Naive thymus-derived CD4-positive, alpha-beta T cell (primary cell): ENCODE results near the gene BMP7. TPM values are rescaled to one million over a fixed set of nuclear protein-coding genes. Genes with fewer than 3 reads are reported as not detected.
"Not testable (repeated sequence)": the region's sequence is repeated elsewhere in the genome, so short reads cannot be mapped to it uniquely, and the experiment has no call there.

ENCODE experiments used
- ATAC-seq: fragments of 150-1000 bp; cut with Tn5 transposase; 2 replicates; pipeline ENCODE4 v1.10.0; 2021; ENCODE audit warnings: mild to moderate bottlenecking, moderate library complexity
- CTCF ChIA-PET: fragments of 350-600 bp; sonication (Branson Sonifier 250); formaldehyde crosslinking; loops from one replicate; lab custom pipeline; 2021; ENCODE audit warnings: antibody characterized with exemption; lab: Charles Lee
- POLR2A ChIA-PET: fragments of 350-600 bp; sonication (Branson Sonifier 250); formaldehyde crosslinking; loops from one replicate; lab custom pipeline; 2021; ENCODE audit warnings: antibody characterized with exemption, inconsistent platforms; lab: Charles Lee
- DNase-seq, 9 donors: peaks; one replicate each; pipeline versions ENCODE4 v3.0.0 to v3.0.0-alpha.2; 2020 to 2022; ENCODE audit warnings: mixed read lengths in 1 of 9
- H3K27ac ChIP-seq: one replicate; pipeline ENCODE4 v1.7.0; 2013; ENCODE audit warnings: mild to moderate bottlenecking, low read depth, low read length, moderate library complexity
- H3K27me3 ChIP-seq, 2 donors: one replicate each; pipeline ENCODE4 v1.7.0; 2013; ENCODE audit warnings: low read length in 2 of 2, mild to moderate bottlenecking in 2 of 2, moderate library complexity in 2 of 2; ENCODE audit not compliant: control insufficient read depth in 2 of 2, insufficient read depth in 2 of 2
- H3K36me3 ChIP-seq, 3 experiments: 1 replicate in 2 of 3; 2 replicates in 1 of 3; pipeline ENCODE4 v1.7.0; 2013; ENCODE audit warnings: low read length in 3 of 3, mild to moderate bottlenecking in 3 of 3, moderate library complexity in 1 of 3; ENCODE audit not compliant: insufficient read depth in 3 of 3, control insufficient read depth in 2 of 3
- H3K4me1 ChIP-seq, 2 donors: one replicate each; pipeline ENCODE4 v1.7.0; 2013; ENCODE audit warnings: low read length in 2 of 2, mild to moderate bottlenecking in 2 of 2, moderate library complexity in 1 of 2; ENCODE audit not compliant: control insufficient read depth in 2 of 2, insufficient read depth in 2 of 2
- H3K4me3 ChIP-seq: 2 replicates; pipeline ENCODE4 v1.7.0; 2013; ENCODE audit warnings: mild to moderate bottlenecking, low read length
- H3K9me3 ChIP-seq, 3 experiments: 1 replicate in 2 of 3; 2 replicates in 1 of 3; pipeline ENCODE4 v1.7.0; 2013; ENCODE audit warnings: low read length in 3 of 3; ENCODE audit not compliant: control insufficient read depth in 2 of 3
- H3K27ac Mint-ChIP-seq, 9 donors: one replicate each; pipeline ENCODE4 v1.8.0; 2020 to 2022; ENCODE audit warnings: mixed read lengths in 9 of 9, mild to moderate bottlenecking in 8 of 9, moderate library complexity in 5 of 9, inconsistent platforms in 2 of 9
- H3K27me3 Mint-ChIP-seq, 5 donors: one replicate each; pipeline ENCODE4 v1.8.0; 2021 to 2022; ENCODE audit warnings: mixed read lengths in 5 of 5, mild to moderate bottlenecking in 1 of 5
- H3K36me3 Mint-ChIP-seq, 5 donors: one replicate each; pipeline ENCODE4 v1.8.0; 2020 to 2022; ENCODE audit warnings: mixed read lengths in 5 of 5, mild to moderate bottlenecking in 3 of 5, inconsistent platforms in 1 of 5
- H3K4me1 Mint-ChIP-seq, 7 donors: one replicate each; pipeline ENCODE4 v1.8.0; 2020 to 2022; ENCODE audit warnings: mixed read lengths in 7 of 7, mild to moderate bottlenecking in 3 of 7, inconsistent platforms in 1 of 7
- H3K4me3 Mint-ChIP-seq, 10 donors: one replicate each; pipeline ENCODE4 v1.8.0; 2020 to 2022; ENCODE audit warnings: mild to moderate bottlenecking in 10 of 10, mixed read lengths in 10 of 10, moderate library complexity in 6 of 10, inconsistent platforms in 2 of 10
- H3K9me3 Mint-ChIP-seq, 11 donors: one replicate each; pipeline ENCODE4 v1.8.0; 2020 to 2022; ENCODE audit warnings: mixed read lengths in 11 of 11, mild to moderate bottlenecking in 4 of 11, inconsistent platforms in 1 of 11, moderate library complexity in 1 of 11
- intact Hi-C, 2 donors: fragments of 100-400 bp; cut with micrococcal nuclease; formaldehyde crosslinking; loops; one replicate each; pipeline ENCODE4 v1.15.1; 2023
- polyA plus RNA-seq, 2 donors: library from polyadenylated mRNA; unstranded; fragments of 300-500 nt; fragmentation: Illumina TruSeq; gene quantifications; one replicate each; pipeline ENCODE4 v1.2.3, GENCODE V29; 2021
- total RNA-seq, 6 experiments: library from RNA in 5 of 6; stranded (reverse) in 5 of 6; gene quantifications; 1 replicate in 5 of 6; 2 replicates in 1 of 6; pipeline ENCODE4 v1.2.3 and lab custom pipeline; 2021 to 2026

BMP7 gene
- total and polyA plus RNA-seq, 7 experiments from 2014 or later = not detected

GRCh38 chr20:57195469-57196100, 70.9 kb downstream of the BMP7 start:
- Histone ChIP-seq H3K4me3 (no peak overlapping the region), H3K9me3 (no peaks in the 10 kb centered on the region), H3K27ac (no peak overlapping the region), H3K4me1 (no peaks in the 10 kb centered on the region), H3K27me3 (no peaks in the 10 kb centered on the region), H3K36me3 (no peaks in the 10 kb centered on the region)
- peaks cover 0 to 34% (median 10%) of the 10 kb centered on the region in 5 donors for H3K27me3 Mint-ChIP-seq
- CTCF ChIA-PET = no interaction called here
- H3K4me1 Mint-ChIP-seq = no peaks in the 10 kb centered on the region
- H3K9me3 Mint-ChIP-seq = peaks cover 0 to 2% (median 0%) of the 10 kb centered on the region in 11 donors
- no peak overlapping the region for H3K27ac Mint-ChIP-seq
- DNase-seq = no peak
- no peak overlapping the region for H3K4me3 Mint-ChIP-seq
- ATAC-seq = no peak
- intact Hi-C loops = no loop called here
- H3K36me3 Mint-ChIP-seq = no peaks in the 10 kb centered on the region
- POLR2A ChIA-PET = no interaction called here

DNA sequence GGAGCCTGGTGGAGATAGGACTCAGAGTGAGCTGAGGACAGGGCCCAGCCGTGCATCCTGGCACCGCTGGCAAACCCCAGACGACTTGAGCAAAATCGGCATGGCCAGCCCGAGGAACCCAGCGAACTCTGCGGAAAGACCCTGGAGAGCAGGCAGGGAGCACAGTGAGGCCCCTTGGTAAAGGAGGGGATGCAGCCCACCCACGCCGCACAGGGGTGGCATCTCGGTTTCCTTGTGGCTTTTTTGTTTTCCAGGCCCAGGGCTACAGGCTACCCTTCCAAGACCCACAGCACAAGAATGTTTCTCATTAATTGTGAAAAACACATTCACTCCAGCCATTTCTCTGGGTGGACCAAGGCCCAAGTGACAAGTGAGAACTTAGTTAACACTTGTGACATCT, 71.4 kb downstream of the BMP7 start:
- Histone ChIP-seq H3K4me1 (no peaks in the 10 kb centered on the region), H3K4me3 (no peak overlapping the region), H3K27me3 (no peaks in the 10 kb centered on the region), H3K27ac (no peak overlapping the region), H3K9me3 (no peaks in the 10 kb centered on the region), H3K36me3 (no peaks in the 10 kb centered on the region)
- H3K27me3 Mint-ChIP-seq = peaks cover 0 to 32% (median 8%) of the 10 kb centered on the region in 5 donors
- H3K36me3 Mint-ChIP-seq = no peaks in the 10 kb centered on the region
- ATAC-seq (no peak), DNase-seq (no peak)
- intact Hi-C loops = no loop called here
- H3K4me1 Mint-ChIP-seq = peaks cover 0 to under 1% (median 0%) of the 10 kb centered on the region in 7 donors
- no peak overlapping the region for H3K4me3 Mint-ChIP-seq
- peaks cover 0 to 2% (median 0%) of the 10 kb centered on the region in 11 donors for H3K9me3 Mint-ChIP-seq
- CTCF ChIA-PET = no interaction called here
- POLR2A ChIA-PET = no interaction called here
- H3K27ac Mint-ChIP-seq = no peak overlapping the region

DNA sequence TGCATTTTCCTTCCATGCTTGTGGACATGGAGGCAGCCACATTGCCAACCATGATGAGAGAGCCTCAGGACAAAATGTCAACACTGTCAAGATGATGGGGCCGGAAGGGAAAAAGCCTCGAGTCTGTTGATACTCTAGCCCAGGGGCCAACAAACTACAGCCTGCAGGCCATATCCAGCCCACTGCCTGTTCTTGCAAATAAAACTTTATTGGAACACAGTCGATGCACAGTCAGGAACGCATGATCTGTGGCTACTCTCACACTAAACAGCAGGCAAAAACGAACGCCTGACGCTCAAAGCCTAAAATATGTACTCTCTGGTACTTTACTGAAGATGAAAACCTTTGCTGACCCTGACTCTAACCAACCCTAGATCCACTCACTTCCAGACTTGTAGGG, 72.3 kb downstream of the BMP7 start:
- no peaks in the 10 kb centered on the region for H3K9me3 ChIP-seq
- no peak overlapping the region for H3K27ac Mint-ChIP-seq
- H3K27ac ChIP-seq = no peak overlapping the region
- no peak overlapping the region for H3K4me3 Mint-ChIP-seq
- no peak for DNase-seq
- peaks cover 0 to 33% (median 4%) of the 10 kb centered on the region in 5 donors for H3K27me3 Mint-ChIP-seq
- H3K36me3 ChIP-seq = no peaks in the 10 kb centered on the region
- H3K4me1 Mint-ChIP-seq = peaks cover 0 to 5% (median 0%) of the 10 kb centered on the region in 7 donors
- H3K27me3 ChIP-seq = no peaks in the 10 kb centered on the region
- H3K36me3 Mint-ChIP-seq = no peaks in the 10 kb centered on the region
- ChIA-PET CTCF (no interaction called here), POLR2A (no interaction called here)
- ATAC-seq = no peak
- intact Hi-C loops = no loop called here
- no peak overlapping the region for H3K4me3 ChIP-seq
- no peaks in the 10 kb centered on the region for H3K4me1 ChIP-seq
- H3K9me3 Mint-ChIP-seq = peaks cover 0 to 2% (median 0%) of the 10 kb centered on the region in 11 donors

DNA sequence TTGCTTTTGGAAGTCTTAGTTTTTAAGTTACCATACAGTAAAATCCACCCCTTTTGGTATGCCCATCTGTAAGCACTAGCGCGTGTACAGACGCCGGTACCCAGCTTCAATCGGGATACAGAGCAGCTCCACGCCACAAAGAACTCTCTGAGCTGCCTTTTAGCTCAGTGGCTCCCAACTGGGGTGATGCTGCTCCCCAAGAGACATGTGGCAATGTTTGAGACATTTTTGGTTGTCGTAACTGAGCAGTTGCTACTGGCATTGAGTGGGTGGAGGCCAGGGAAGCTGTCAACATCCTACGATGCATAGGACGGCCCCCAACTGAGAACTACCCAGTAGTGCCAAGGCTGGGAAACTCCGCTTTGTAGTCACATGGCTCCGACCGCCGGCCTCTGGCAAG, 73.3 kb downstream of the BMP7 start:
- Mint-ChIP-seq H3K27ac (no peak overlapping the region), H3K27me3 (peaks cover 0 to 28% (median 4%) of the 10 kb centered on the region in 5 donors), H3K4me3 (no peak overlapping the region), H3K9me3 (peaks cover 0 to 2% (median 0%) of the 10 kb centered on the region in 11 donors), H3K4me1 (peaks cover 0 to 5% (median 0%) of the 10 kb centered on the region in 7 donors), H3K36me3 (no peaks in the 10 kb centered on the region)
- H3K9me3 ChIP-seq = no peaks in the 10 kb centered on the region
- no peaks in the 10 kb centered on the region for H3K36me3 ChIP-seq
- no peaks in the 10 kb centered on the region for H3K4me1 ChIP-seq
- intact Hi-C loops = no loop called here
- H3K27ac ChIP-seq = no peak overlapping the region
- ChIA-PET POLR2A (no interaction called here), CTCF (no interaction called here)
- no peaks in the 10 kb centered on the region for H3K27me3 ChIP-seq
- no peak overlapping the region for H3K4me3 ChIP-seq
- DNase-seq (no peak), ATAC-seq (no peak)

DNA sequence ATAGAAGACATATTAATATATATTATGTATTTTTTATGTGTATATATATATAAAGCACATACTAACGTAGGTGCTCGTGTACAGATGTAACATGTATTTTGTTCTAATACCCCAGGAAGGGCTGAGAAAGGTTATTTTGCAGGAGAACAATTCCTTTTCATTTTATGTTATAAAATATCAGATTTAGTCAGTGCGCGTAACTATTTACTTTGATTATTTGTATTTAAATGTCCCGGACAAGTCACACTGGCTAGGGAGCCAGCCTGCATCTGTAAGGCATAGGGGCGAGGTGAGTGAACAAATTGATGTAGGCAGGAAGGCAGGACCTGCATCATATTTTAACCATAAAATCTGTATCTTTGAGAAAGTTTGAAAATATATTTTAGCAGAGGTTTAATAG, 74.1 kb downstream of the BMP7 start:
- no peak overlapping the region for H3K27ac Mint-ChIP-seq
- no peak for ATAC-seq
- intact Hi-C loops = no loop called here

GRCh38 chr20:57191265-57191638, 75.2 kb downstream of the BMP7 start:
- not testable (repeated sequence) for H3K27ac Mint-ChIP-seq, H3K27ac ChIP-seq

More for the DNA sequence above, 74.1 kb downstream of the BMP7 start:
- H3K36me3 Mint-ChIP-seq = no peaks in the 10 kb centered on the region
- POLR2A ChIA-PET = no interaction called here
- no peaks in the 10 kb centered on the region for H3K9me3 ChIP-seq
- H3K9me3 Mint-ChIP-seq = peaks cover 0 to 2% (median 0%) of the 10 kb centered on the region in 11 donors
- no peak overlapping the region for H3K27ac ChIP-seq
- H3K27me3 Mint-ChIP-seq = peaks cover 0 to 27% (median 4%) of the 10 kb centered on the region in 5 donors
- H3K4me3 Mint-ChIP-seq = no peak overlapping the region
- CTCF ChIA-PET = no interaction called here
- DNase-seq = no peak
- no peaks in the 10 kb centered on the region for H3K36me3 ChIP-seq
- peaks cover 0 to 5% (median 0%) of the 10 kb centered on the region in 7 donors for H3K4me1 Mint-ChIP-seq
- no peaks in the 10 kb centered on the region for H3K4me1 ChIP-seq
- H3K27me3 ChIP-seq = no peaks in the 10 kb centered on the region
- no peak overlapping the region for H3K4me3 ChIP-seq

More at GRCh38 chr20:57191265-57191638, 75.2 kb downstream of the BMP7 start:
- H3K9me3 ChIP-seq, H3K4me3 ChIP-seq, intact Hi-C loops, CTCF ChIA-PET, H3K4me3 Mint-ChIP-seq, DNase-seq, H3K4me1 Mint-ChIP-seq, H3K36me3 ChIP-seq, H3K27me3 ChIP-seq, H3K36me3 Mint-ChIP-seq, H3K9me3 Mint-ChIP-seq, H3K4me1 ChIP-seq, ATAC-seq, POLR2A ChIA-PET: not testable (repeated sequence)
- H3K27me3 Mint-ChIP-seq = peaks cover 0 to 23% (median 4%) of the 10 kb centered on the region in 5 donors
